Dermis lymphatic vessel endothelial cell (primary cell): ENCODE results near the gene STEAP4. TPM values are rescaled to one million over a fixed set of nuclear protein-coding genes. Genes with fewer than 3 reads are reported as not detected.

Source experiments
- total RNA-seq: library from RNA; depleted of rRNA; stranded (reverse); fragments of >200 nt; gene quantifications from 2 replicates; pipeline ENCODE4 v1.2.1, GENCODE V29; 2014

STEAP4 gene
- not detected in 2 replicates for total RNA-seq

GRCh38 chr7:88306590-88307048 lies at the start of gene STEAP4:
STEAP4 (minus strand) TSS chr7:88306894; CDS start chr7:88284269, 22,625 bp downstream.

Other genes with a start within 250 kb of the STEAP4 start
- 98.3 and 169 TPM in 2 replicates for gene SRI, start 86.9 kb downstream of the STEAP4 start, total RNA-seq